ENCODE results near the gene DCST1.

DCST1 gene

DNA sequence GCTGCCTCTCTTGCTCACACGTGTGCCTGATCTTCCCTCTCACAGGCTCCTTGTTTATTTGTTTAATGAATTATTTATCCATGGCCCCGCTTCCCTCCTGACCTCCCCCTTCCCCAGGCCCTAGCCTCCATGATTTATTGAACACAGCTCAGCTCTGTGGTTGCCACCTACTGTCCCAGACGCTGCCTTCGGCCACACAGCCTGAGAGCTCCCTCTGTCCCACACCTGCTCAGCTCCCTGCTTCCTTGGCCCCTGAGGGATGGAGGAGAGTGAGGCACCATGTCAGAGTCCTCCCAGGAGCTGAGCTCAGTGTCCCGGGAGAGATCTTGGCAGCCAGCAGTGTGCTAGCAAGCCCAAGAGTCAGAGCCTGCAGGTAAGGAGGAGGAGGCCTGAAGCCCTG is 41.9 kb downstream of the DCST1 start:
- no peak for DNase-seq (ENCODE audit: low spot score)

DNA sequence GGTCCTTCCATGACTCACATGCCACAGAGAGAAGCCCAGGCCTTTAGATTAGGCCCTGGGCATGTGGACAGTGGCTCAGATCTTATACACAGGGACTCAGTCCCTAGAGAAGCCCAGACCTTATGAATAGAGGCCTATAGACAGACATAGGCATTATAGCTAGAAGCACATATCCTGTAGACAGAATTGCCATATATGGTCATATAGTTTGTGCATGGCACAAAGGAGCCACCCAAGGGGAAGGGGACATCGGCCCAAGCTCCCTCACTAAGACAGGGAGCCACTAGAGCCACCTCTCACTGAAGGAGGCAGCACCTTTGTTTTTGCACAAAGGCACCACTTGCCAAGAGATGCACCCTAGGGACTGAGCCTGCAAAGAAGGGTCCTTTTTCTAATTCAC is 42.7 kb downstream of the DCST1 start:
- DNase-seq (ENCODE audit: low spot score): no peak

DNA sequence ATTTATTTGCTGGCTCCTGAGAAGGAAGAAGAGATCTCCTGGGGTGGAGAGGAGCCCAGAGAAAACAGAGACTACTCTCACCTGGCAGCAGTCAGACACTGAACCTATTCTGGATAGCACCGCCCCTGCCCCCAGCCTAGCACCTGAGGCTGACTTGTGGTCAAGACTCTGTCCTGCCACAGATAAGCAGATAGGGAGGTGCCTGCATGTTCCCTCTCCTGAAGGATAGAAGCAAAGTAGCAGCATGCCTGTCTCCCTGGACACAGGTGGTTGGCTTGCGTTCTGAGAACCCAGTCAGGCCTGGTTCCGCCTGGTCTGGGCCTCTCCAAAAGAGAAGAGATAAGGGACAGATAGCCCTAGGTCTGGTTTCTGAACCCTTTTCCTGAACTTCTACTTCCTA is 43.7 kb downstream of the DCST1 start:
- no peak for DNase-seq (ENCODE audit: low spot score)

DNA sequence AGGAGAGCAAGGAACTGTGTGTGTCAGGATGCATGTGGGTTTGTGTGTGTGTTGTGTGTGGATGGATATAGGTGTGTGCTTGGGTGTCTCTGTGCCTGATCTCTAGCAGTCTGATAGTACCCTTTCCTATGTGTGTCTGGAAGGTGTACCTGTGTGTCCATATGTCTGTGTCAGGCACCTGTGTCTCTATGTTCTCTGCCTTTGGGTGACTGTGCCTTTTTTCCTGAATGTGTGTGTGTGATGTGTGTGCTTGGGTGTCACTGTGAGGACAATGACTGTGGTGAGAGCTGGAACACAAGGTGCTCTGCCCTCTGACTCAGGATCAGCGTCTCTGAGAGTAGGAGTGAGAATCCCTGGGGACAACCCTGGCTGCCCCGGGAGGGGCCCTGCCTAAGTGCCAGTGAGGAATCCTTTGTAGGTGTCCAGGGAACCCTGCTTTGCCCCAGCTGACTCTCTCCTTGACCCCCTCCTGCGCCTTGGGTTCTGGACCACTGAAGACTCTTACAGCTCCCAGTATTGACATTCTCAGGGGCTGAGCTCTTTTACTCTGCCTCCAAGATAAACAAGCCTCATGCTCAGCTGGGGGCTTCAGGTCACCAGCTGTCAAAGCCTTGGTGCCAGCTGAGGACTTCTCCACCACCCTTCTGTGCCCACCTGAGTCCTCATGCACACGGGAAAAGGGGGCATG is 44.3 kb downstream of the DCST1 start:
- no peak for DNase-seq (ENCODE audit: low spot score)

DNA sequence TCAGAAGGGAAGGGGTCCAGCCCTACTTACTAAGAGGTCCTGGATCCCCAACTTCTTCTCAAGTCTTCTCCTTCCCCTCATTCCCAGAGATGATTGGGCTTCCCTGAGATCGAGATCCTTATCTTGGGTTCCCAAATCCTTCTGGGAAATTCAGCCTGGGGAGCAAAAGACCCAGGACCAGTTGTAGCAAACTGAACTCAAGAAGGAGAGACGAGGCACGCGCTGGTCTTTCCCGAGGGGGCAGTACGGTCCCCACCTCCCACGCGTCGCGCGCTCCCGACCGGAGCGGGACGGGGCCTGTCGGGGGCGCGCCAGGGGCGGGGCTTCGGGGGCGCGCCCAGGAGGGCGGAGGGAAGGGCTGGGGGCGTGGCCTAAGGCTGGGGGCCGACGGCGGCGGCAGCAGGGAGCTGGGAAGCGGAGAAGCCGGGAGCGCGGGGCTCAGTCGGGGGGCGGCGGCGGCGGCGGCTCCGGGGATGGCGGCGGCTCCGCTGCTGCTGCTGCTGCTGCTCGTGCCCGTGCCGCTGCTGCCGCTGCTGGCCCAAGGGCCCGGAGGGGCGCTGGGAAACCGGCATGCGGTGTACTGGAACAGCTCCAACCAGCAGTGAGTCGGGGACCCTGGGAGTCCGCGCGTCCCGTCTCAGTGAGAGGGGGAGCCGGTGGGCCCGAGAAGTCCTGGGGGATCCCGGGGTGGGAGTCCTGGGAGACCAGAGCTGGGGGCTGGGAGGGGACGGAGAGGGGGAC is 45.0 kb downstream of the DCST1 start, which contains the start of gene EFNA3:
EFNA3 (plus strand) TSS at position 369 of the 741 bp plus-strand sequence; CDS start at position 474, 105 bp downstream.
- DNase-seq (ENCODE audit: low spot score): peak; percentile 96

DNA sequence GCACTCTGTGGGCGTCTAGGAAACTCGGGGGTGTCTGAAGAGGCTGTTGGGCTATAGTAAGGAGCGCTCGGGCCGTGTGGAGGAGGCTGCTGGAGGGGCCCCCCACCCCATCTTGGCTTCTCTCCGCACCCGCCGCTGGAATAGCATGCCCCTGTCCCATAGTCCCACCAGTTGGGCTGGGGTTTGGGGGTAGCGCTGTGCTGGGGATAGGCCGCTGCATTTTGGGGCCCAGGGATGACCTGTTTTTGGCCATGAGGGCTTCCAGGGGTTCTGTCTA is 45.5 kb downstream of the DCST1 start:
- DNase-seq (ENCODE audit: low spot score): no peak

DNA sequence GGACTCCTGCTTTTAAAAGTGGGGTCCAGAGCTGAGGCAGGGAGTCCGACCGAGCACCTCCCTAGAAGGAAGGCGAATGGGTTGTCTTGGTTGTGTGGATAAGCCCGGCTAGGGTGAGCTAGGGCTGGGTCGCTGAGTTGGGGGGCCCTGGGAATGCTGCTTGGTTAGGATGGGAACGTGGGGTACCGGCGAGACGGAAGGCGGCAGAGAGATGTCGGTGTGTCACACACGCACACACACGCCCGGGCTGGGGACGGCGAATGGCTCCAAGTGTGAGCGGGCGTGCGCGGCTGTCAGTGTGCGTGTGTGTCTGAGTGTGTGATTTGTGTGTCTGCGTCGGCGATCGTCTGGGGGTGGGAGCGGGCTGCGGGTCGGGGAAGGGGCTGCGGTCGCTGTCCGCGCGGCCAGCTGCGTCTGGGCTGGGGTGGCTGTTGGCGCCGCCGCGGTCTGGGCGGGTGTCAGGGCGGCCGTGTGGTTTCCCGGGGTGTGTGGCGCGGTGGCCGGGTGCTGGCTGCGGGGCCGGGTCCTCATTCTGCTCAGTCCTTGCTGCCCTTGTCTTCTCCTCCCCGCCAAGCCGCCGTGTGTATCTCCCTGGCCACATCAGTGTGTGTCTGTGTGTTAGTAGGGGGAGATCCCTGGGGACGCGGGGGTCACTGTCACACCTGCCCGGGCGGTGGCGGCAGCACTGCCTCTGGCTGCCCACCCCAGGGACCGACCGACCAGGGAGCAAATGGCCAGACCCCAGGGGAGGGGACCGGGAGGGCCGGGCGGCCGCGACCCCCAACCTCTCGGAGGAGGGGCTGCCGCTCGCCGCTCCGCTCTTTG is 46.1 kb downstream of the DCST1 start:
- no peak for DNase-seq (ENCODE audit: low spot score)

DNA sequence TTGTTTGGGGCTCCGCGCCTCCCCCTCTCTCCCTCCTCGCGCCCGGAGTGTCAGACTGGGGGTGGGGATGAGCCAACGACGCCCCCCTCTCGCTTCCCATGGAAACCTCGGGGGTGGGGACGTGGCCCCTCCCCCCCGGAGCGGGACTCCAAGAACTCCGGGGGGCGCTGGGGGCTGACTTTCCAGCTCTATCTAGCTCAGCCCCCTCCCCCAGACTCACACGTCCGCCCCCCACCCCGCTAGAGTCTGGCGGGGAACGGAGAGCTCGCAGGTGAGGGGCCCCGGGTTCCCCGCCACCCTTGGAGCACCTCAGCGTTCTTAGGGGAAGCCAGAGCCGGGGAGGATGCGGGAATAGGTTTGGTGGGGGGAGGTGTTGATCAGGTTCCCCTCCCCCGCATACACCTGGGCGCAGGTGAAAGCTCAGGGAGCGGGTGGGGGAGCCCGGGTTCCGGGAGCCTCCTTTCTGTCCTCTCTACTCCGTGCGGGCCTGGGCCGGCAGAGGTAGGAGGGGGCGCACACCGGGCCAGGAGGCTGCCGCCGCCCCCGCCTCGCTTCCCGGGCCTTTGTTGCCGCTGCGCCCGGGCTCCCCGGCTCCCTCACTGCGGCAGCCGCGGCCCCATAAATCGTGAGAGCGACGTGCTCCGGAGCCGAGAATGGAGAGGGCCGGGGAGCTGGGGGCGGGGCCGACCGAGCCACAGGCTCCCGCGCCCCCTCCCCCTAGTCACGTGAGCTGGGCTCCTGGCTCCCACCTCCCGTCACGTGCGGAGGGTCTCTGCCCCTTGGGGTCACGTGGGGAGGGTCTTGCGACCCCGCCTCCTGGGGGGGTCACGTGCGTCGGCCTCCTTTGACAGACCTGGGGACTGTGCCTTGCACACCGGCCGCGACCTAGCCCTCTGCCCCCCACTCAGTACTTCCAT is 46.9 kb downstream of the DCST1 start:
- DNase-seq (ENCODE audit: low spot score): no peak

DNA sequence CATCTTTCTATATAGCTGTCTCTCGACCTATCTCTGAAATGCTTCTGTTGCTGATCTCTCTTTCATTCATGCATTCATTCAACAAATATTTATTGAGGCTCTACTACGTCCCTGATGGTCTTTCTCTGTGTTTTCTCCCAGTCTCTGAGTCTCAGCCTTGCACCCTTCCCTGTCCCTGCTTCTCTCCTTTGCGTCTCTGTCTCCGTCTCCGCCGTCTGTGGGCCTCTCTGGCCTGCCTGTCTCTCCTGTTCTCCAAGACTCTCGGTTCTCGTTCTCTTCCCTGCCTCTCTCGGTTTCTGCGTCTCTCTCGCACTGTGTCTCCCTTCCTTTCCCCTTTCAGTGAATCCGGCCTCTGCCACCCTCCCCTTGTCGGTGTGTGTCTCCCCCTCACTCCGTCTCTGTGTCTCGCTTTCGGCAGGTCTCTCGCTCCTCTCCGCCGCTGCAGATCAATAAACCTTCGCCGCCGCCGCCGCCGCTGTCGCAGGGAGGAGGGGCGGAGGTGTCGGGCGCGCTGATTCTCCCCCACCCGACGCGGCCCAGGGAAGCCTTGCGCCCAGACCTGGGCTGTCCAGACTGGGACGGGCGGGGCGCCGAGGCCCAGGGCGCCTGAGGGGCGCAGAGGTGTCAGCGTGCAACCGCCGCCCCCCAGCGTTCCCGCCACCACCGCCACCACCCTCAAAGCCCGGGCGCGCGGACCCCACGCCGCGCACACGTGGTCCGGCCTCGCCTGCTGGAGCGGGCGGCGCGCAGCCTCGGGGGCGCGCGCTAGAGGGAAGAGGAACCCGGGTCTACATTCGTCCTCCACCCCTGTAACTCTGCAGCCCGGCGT is 48.1 kb downstream of the DCST1 start:
- no peak for DNase-seq (ENCODE audit: low spot score)

DNA sequence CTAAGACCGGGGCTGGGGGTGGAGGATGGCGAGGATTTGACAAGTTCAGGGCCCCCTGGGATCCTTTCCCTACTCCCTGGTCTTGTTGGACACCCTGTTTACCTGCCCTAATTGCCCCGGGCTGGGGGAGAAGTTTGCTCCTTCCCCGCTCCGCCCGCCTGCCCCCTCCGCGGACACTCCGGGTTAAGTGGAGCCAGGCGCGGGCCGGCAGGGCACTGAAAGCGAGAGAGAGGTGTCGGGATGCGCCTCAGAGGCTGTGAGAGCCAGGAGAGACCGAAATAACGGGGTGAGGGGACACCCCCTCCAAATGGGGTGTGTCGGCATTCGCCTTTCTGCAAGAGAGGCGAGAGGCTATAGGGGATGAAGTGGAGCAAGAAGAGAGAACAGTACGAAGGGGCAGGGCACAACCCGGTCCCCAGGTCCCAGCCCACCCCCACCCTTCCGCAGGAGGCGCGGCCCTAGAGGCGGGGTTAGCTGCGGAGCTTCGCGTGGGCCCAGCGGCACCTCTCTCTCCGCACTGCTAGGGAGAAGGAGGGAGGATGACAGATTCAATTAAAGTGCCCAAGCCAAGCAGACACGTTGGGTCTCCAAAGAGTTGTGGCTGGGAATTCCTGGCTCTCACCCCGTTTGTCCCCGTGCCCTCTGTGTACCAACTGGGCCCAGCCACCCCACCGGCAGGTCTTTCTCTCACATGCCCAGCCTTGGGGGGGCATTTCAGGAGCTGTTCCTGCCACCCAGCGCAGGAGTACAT is 48.9 kb downstream of the DCST1 start:
- no peak for DNase-seq (ENCODE audit: low spot score)

DNA sequence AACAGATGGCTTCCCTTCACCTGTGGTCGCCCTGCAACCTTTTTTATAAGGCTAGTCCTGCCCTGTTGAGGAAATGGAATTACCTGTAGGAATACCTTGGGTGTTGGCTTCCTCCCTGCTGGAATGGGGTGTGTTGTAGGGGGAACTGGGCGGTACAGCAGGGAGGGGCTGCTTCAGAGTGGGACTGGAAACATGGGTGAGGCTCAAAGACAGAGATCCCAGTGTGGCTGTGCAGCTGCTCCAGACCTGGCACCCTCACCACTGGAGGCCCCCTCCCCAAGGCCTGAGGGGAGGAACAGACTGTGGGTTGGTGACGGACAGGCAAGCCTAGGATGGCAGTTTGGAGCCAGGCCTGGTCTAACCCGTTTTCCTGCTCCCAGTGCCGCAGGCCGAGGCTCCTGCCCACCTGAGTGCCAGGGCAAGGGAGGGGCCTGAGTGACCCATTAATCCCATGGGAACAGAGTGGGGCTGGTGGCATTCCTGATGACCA is 49.5 kb downstream of the DCST1 start:
- no peak for DNase-seq (ENCODE audit: low spot score)

DNA sequence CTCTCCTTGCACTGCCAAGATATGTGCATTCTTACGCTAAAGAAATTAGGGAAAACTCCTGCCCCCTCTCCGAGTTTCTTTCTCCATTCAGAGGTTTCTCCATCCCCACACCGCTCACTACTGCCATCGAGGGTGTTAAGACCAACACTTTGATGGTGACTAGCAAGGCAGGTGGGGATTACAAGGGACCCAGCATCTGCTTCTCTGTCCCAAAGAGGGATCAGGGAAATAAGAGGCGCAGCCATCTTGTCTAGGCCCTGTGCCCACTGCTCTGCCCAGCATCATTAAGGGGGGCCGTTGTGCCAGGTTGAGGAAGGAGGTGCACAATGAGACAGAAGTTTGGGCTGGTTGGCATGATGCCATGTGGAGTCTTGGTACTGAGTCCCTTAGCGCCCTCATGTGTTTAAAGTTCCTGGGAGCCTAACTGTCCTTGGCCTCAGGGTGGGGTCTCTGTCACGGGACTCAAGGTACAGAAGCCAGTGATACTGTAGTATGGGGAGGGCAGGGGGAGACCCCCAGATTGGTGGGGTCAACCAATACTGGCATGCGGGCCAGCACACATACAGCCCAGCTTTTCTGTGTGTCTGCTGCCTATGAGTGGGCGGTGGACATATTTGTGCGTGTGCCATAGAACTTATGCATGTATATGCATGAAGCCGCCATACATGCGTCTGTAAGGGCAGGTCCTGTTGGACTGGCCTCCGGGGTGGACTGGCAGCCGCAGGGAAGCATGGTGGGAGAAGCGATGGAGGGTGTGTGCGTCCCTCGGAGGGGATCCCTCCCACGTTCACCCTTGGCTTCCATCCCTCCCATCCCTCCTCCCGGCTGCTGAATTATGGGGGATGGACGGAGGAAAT is 50.5 kb downstream of the DCST1 start:
- DNase-seq (ENCODE audit: low spot score): no peak

DNA sequence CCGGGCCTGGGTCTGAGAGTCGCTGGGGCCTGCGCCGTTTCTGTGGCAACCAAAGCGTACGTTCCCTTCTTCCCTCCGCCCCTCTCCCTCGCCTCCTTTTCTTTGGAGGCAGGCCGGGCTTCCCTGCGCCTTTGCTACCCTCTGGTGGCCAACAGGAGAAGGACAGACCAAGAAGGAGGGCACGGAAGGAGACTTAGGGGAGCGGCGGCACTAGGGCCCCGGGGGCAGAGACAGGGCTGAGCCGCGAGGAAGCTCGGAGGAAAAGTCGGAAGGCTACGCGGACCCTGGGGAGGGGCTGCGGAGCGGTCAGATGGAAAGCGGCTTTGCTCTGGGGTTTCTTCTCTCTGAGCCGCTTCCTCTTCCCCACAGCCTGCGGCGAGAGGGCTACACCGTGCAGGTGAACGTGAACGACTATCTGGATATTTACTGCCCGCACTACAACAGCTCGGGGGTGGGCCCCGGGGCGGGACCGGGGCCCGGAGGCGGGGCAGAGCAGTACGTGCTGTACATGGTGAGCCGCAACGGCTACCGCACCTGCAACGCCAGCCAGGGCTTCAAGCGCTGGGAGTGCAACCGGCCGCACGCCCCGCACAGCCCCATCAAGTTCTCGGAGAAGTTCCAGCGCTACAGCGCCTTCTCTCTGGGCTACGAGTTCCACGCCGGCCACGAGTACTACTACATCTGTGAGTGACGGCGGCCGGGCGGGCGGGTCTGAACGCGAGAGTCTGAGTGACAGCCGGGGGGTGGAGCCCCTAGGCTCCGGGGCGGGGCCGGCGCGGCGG is 51.3 kb downstream of the DCST1 start:
- DNase-seq (ENCODE audit: low spot score): peak; percentile 98

DNA sequence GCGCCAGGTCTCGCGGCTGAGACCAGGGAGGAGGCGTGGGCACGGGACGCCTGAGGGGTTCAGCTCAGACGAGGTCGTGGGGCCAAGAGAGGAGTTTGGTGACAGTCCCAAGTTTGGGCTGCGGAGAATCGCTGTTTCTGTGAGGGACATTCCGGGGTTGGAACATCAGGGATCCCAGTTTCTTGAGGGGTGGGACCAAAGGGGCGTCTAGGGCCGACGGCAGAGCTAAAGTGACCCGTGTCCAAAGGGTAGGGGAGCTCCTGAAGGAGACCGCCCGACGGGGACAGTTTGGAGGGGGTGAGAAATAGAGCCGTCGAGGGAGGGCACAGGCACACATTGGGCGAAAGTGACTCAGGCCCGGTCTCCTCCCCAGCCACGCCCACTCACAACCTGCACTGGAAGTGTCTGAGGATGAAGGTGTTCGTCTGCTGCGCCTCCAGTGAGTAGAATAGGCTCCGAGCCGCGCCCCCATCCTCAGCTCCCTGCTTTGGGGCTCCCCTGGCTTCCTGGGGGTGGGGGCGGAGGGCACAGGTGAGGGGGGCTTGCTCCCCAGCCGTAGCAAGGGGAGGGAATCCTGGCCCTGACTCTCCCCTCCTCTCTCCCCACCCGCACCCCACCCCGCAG is 52.0 kb downstream of the DCST1 start:
- peak; percentile 66 for DNase-seq (ENCODE audit: low spot score)

DNA sequence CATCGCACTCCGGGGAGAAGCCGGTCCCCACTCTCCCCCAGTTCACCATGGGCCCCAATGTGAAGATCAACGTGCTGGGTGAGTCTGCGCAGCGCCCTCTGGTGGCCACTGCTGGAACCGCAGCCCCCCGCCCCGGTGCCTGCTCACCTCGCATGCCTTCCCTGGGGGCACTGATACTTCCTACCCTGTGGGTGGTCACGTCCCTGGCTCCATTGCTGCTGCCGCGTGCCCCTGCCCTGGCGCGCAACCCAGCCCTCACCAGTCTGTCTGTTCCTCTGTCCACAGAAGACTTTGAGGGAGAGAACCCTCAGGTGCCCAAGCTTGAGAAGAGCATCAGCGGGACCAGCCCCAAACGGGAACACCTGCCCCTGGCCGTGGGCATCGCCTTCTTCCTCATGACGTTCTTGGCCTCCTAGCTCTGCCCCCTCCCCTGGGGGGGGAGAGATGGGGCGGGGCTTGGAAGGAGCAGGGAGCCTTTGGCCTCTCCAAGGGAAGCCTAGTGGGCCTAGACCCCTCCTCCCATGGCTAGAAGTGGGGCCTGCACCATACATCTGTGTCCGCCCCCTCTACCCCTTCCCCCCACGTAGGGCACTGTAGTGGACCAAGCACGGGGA is 52.6 kb downstream of the DCST1 start:
- DNase-seq (ENCODE audit: low spot score): peak; percentile 85

DNA sequence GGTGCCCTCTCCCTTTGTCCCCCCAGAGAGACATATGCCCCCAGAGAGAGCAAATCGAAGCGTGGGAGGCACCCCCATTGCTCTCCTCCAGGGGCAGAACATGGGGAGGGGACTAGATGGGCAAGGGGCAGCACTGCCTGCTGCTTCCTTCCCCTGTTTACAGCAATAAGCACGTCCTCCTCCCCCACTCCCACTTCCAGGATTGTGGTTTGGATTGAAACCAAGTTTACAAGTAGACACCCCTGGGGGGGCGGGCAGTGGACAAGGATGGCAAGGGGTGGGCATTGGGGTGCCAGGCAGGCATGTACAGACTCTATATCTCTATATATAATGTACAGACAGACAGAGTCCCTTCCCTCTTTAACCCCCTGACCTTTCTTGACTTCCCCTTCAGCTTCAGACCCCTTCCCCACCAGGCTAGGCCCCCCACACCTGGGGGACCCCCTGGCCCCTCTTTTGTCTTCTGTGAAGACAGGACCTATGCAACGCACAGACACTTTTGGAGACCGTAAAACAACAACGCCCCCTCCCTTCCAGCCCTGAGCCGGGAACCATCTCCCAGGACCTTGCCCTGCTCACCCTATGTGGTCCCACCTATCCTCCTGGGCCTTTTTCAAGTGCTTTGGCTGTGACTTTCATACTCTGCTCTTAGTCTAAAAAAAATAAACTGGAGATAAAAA is 53.4 kb downstream of the DCST1 start:
- no peak for DNase-seq (ENCODE audit: low spot score)
